Gastroesophageal sphincter (tissue), 3 donors: ENCODE results near the gene FFAR2.

Experiments used
- EP300 ChIP-seq: sonication (generic); formaldehyde crosslinking; IDR thresholded peaks from one replicate; pipeline ENCODE4 v1.6.1; 2017; ENCODE audit warnings: antibody characterized with exemption, mild to moderate bottlenecking
- POLR2A ChIP-seq, 2 donors: fragments of 450-650 bp; IDR thresholded peaks; one replicate each; pipeline ENCODE4 v1.6.1; 2017; ENCODE audit warnings: antibody characterized with exemption in 2 of 2, mild to moderate bottlenecking in 2 of 2, moderate library complexity in 1 of 2
- POLR2AphosphoS5 ChIP-seq: sonication (generic); formaldehyde crosslinking; IDR thresholded peaks from one replicate; pipeline ENCODE4 v1.6.1; 2017; ENCODE audit warnings: antibody characterized with exemption
- TF ChIP-seq, protein P1 (sequence below), 4 experiments: fragments of 200-600 bp in 2 of 4; fragments of 450-650 bp in 2 of 4; sonication (generic) in 1 of 4; IDR thresholded peaks; one replicate each; pipeline ENCODE4 v1.5.1; 2017 to 2019; ENCODE audit warnings: antibody characterized with exemption in 4 of 4, mild to moderate bottlenecking in 2 of 4, moderate library complexity in 2 of 4

- TF ChIP-seq EP300 (no peak), POLR2AphosphoS5 (no peak), POLR2A (IDR thresholded peaks at IDR 0.05) (no peak)
- TF ChIP-seq, protein P1, sequence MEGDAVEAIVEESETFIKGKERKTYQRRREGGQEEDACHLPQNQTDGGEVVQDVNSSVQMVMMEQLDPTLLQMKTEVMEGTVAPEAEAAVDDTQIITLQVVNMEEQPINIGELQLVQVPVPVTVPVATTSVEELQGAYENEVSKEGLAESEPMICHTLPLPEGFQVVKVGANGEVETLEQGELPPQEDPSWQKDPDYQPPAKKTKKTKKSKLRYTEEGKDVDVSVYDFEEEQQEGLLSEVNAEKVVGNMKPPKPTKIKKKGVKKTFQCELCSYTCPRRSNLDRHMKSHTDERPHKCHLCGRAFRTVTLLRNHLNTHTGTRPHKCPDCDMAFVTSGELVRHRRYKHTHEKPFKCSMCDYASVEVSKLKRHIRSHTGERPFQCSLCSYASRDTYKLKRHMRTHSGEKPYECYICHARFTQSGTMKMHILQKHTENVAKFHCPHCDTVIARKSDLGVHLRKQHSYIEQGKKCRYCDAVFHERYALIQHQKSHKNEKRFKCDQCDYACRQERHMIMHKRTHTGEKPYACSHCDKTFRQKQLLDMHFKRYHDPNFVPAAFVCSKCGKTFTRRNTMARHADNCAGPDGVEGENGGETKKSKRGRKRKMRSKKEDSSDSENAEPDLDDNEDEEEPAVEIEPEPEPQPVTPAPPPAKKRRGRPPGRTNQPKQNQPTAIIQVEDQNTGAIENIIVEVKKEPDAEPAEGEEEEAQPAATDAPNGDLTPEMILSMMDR (IDR thresholded peaks at IDR 0.05): no peak
These were observed 47.9 kb upstream of the FFAR2 start for GRCh38 chr19:35399948-35400772.
